Measurements from ENCODE around the gene PDCD1LG2.
A peak's percentile ranks its signal among the peaks of the same experiment; 100 is the strongest.
"Not testable (repeated sequence)": the region's sequence is repeated elsewhere in the genome, so short reads cannot be mapped to it uniquely, and the experiment has no call there.

PDCD1LG2 gene

GRCh38 chr9:5510360-5510931 lies at the start of gene PDCD1LG2:
Gene PDCD1LG2 (plus strand): TSS chr9:5510531. CDS start chr9:5522547, 12,016 bp downstream.
- peak within 1 kb of the TSS; percentile 63 for H3K4me3 ChIP-seq (ENCODE audit: low read length)
- no peak for TF ChIP-seq CTCF (conservative IDR thresholded peaks at IDR 0.05; ENCODE audit: low read length)
- peak; percentile 79 for DNase-seq (ENCODE audit: low read depth)

- not testable (repeated sequence) for H3K4me3 ChIP-seq (ENCODE audit: low read length); DNase-seq (ENCODE audit: low read depth)
These were observed 45.5 kb upstream of the PDCD1LG2 start for GRCh38 chr9:5464831-5465330.

GRCh38 chr9:5466005-5466404 lies 44.3 kb upstream of the PDCD1LG2 start:
- TF ChIP-seq CTCF (conservative IDR thresholded peaks at IDR 0.05; ENCODE audit: low read length): no peak
- no peak overlapping the region for H3K4me3 ChIP-seq (ENCODE audit: low read length)
- DNase-seq (ENCODE audit: low read depth): no peak

GRCh38 chr9:5466766-5467165 lies 43.6 kb upstream of the PDCD1LG2 start:
- TF ChIP-seq CTCF (conservative IDR thresholded peaks at IDR 0.05; ENCODE audit: low read length): no peak
- DNase-seq (ENCODE audit: low read depth): no peak
- no peak overlapping the region for H3K4me3 ChIP-seq (ENCODE audit: low read length)

- no peak overlapping the region for H3K4me3 ChIP-seq (ENCODE audit: low read length)
- DNase-seq (ENCODE audit: low read depth): no peak
- no peak for TF ChIP-seq CTCF (conservative IDR thresholded peaks at IDR 0.05; ENCODE audit: low read length)
These were observed 41.5 kb upstream of the PDCD1LG2 start for GRCh38 chr9:5468850-5469249.

GRCh38 chr9:5470122-5470521 lies 40.2 kb upstream of the PDCD1LG2 start:
- no peak for TF ChIP-seq CTCF (conservative IDR thresholded peaks at IDR 0.05; ENCODE audit: low read length)
- no peak for DNase-seq (ENCODE audit: low read depth)
- no peak overlapping the region for H3K4me3 ChIP-seq (ENCODE audit: low read length)

GRCh38 chr9:5470816-5471215 lies 39.5 kb upstream of the PDCD1LG2 start:
- H3K4me3 ChIP-seq (ENCODE audit: low read length): no peak overlapping the region
- no peak for TF ChIP-seq CTCF (conservative IDR thresholded peaks at IDR 0.05; ENCODE audit: low read length)
- no peak for DNase-seq (ENCODE audit: low read depth)

GRCh38 chr9:5475611-5476010 lies 34.7 kb upstream of the PDCD1LG2 start:
- not testable (repeated sequence) for H3K4me3 ChIP-seq (ENCODE audit: low read length); DNase-seq (ENCODE audit: low read depth)
